Measurements from ENCODE around the gene RAVER1. TPM values are rescaled to one million over a fixed set of nuclear protein-coding genes. Genes with fewer than 3 reads are reported as not detected.

The RAVER1 gene
- 4.1 and 6.4 TPM in 2 replicates for total RNA-seq

GRCh38 chr19:10332965-10333757, at the start of gene RAVER1:
RAVER1 (minus strand) TSS chr19:10333529; CDS start chr19:10333507, 22 bp downstream.

GRCh38 chr19:10380313-10381102, 47.2 kb upstream of the RAVER1 start, which contains the start of gene TYK2:
TYK2 (minus strand) TSS chr19:10380572; CDS start chr19:10378406, 2,166 bp downstream.

GRCh38 chr19:10339380-10339960, 6.1 kb upstream of the RAVER1 start, which contains the start of gene ICAM3:
ICAM3 (minus strand) TSS chr19:10339624; CDS start chr19:10339614, 10 bp downstream.

DNA sequence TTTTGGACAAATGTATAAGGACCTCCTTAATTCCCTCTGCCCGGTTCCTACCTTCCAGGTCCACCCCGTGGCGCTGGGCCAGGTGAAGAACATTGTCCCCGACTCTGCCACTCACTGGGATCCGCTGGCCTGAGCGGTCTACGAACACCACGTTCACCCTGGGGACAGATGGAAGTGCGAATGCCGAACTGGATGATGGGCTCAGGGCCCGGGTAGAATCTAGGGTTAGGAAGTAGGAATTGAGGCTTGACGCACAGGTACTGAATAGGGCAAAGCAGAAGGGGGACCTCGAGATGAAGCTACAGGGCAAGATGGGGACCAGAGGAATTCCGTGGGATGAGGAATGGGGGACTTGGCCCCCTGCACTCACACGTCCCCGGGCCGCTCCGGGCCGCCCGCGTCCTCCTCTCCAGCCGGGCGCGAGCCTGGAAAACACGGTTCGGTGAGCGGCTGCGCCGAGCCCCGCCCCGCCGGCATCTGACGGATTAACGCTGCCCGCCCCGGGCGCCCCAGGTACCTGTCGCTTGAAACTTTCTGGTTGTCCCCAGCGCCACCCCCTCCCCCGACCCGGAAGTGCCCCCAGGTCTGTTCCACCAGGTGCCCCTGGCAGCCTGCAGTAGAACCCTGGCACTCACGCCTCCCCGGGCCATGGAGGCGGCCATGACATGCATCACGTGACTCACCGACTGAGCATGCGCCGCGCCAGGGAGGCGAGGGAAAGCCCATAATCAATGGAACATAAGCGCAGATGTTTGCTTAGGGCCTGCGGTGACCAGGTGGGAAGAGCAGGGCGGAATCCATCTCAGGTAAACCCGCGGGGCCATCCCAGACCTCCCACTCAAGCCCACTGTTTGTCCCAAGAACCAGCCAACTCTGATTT, 17.8 kb downstream of the RAVER1 start, which contains the start of gene FDX2:
FDX2 (minus strand) TSS at position 681 of the 880 bp plus-strand sequence; CDS start at position 662, 19 bp downstream.

GRCh38 chr19:10309423-10309822, 23.9 kb downstream of the RAVER1 start, which contains the start of gene ZGLP1:
ZGLP1 (minus strand) TSS chr19:10309815.

DNA sequence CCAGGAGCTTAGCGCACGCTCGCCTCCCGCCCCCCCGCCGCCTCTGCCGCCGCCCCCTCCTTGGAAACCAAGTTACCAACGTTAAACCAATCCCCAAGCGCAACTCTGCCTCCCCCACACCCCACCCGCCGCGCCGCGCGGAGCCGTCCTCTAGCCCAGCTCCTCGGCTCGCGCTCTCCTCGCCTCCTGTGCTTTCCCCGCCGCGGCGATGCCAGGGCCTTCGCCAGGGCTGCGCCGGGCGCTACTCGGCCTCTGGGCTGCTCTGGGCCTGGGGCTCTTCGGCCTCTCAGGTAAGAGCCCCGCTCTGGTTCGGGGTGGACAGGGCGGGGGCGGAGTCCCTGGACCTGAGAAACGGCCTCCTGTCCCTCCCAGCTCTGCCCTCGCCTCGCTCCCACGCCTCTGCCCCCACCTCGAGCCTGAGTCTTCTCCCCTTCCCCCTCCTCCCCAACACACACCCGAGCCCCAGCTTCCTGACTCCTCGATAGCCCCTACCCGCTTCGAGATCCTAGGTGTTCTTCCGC, 43.4 kb downstream of the RAVER1 start, which contains the start of gene ICAM5:
ICAM5 (plus strand) TSS at position 117 of the 521 bp plus-strand sequence; CDS start at position 209, 92 bp downstream.

GRCh38 chr19:10286803-10287737, 46.3 kb downstream of the RAVER1 start, which contains the start of gene ICAM4:
ICAM4 (plus strand) TSS chr19:10286955; CDS start chr19:10287013, 58 bp downstream.

GRCh38 chr19:10270616-10271394, 62.5 kb downstream of the RAVER1 start, which contains the start of gene ICAM1:
ICAM1 (plus strand) TSS chr19:10271120; CDS start chr19:10271160, 40 bp downstream.

Other genes starting within 250 kb of the RAVER1 start
- 16.9 and 18.3 TPM in 2 replicates for gene SHFL, start 247.2 kb downstream of the RAVER1 start, total RNA-seq
- gene ANGPTL6, start 230.9 kb downstream of the RAVER1 start, total RNA-seq, result 0.14 and 0.28 TPM in 2 replicates
- 22.8 and 36.7 TPM in 2 replicates for gene PPAN, start 227.2 kb downstream of the RAVER1 start, total RNA-seq
- gene P2RY11, start 221.8 kb downstream of the RAVER1 start, total RNA-seq, result 1.00 and 3.3 TPM in 2 replicates
- gene EIF3G, start 213.6 kb downstream of the RAVER1 start, total RNA-seq, result 395 and 434 TPM in 2 replicates
- gene DNMT1, start 138.6 kb downstream of the RAVER1 start, total RNA-seq, result 15.4 and 16.2 TPM in 2 replicates
- gene S1PR2, start 102.2 kb downstream of the RAVER1 start, total RNA-seq, result 16.5 and 23.5 TPM in 2 replicates
- gene MRPL4, start 81.3 kb downstream of the RAVER1 start, total RNA-seq, result 13.1 and 14.2 TPM in 2 replicates
- 6.3 and 13.2 TPM in 2 replicates for gene ICAM1, start 62.4 kb downstream of the RAVER1 start, total RNA-seq
- gene ICAM4, start 46.6 kb downstream of the RAVER1 start, total RNA-seq, result 1.5 and 4.4 TPM in 2 replicates
- 1.3 TPM in 2 replicates for gene ICAM5, start 43.6 kb downstream of the RAVER1 start, total RNA-seq
- gene ZGLP1, start 23.7 kb downstream of the RAVER1 start, total RNA-seq, result 0.28 and 0.37 TPM in 2 replicates
- gene FDX2, start 17.5 kb downstream of the RAVER1 start, total RNA-seq, result 15.2 and 16.6 TPM in 2 replicates
- 10.7 and 12.9 TPM in 2 replicates for gene ICAM3, start 6.1 kb upstream of the RAVER1 start, total RNA-seq
- gene TYK2, start 47.0 kb upstream of the RAVER1 start, total RNA-seq, result 44.8 and 63.2 TPM in 2 replicates
- 188 and 194 TPM in 2 replicates for gene CDC37, start 70.0 kb upstream of the RAVER1 start, total RNA-seq
- 2.7 and 3.8 TPM in 2 replicates for gene PDE4A, start 87.0 kb upstream of the RAVER1 start, total RNA-seq
- gene KEAP1, start 169.8 kb upstream of the RAVER1 start, total RNA-seq, result 81.9 and 97.7 TPM in 2 replicates
- gene S1PR5, start 183.9 kb upstream of the RAVER1 start, total RNA-seq, result 0.14 and 0.74 TPM in 2 replicates
- gene ATG4D, start 210.4 kb upstream of the RAVER1 start, total RNA-seq, result 10.8 and 13.2 TPM in 2 replicates
- 7.0 and 9.1 TPM in 2 replicates for gene KRI1, start 232.5 kb upstream of the RAVER1 start, total RNA-seq
- gene CDKN2D, start 235.4 kb upstream of the RAVER1 start, total RNA-seq, result 2.7 and 3.1 TPM in 2 replicates

Measured in smooth muscle cell of bladder (primary cell).